SKM-1 (cell line): ENCODE results near the gene RCN1.
"Not testable (repeated sequence)": the region's sequence is repeated elsewhere in the genome, so short reads cannot be mapped to it uniquely, and the experiment has no call there.

ENCODE experiments used
- DNase-seq: peaks from one replicate; lab custom pipeline; 2025; ENCODE audit not compliant: unreplicated experiment; lab: John Stamatoyannopoulos, UW

Gene RCN1

GRCh38 chr11:32109592-32109991 lies 18.7 kb downstream of the RCN1 start:
- DNase-seq, result no peak

GRCh38 chr11:32110795-32111194 lies 19.9 kb downstream of the RCN1 start:
- no peak for DNase-seq

GRCh38 chr11:32113200-32113919 lies 22.5 kb downstream of the RCN1 start:
- DNase-seq, result no peak

- DNase-seq, result no peak
Observed at GRCh38 chr11:32113920-32114203, 23.0 kb downstream of the RCN1 start.

GRCh38 chr11:32115446-32115845 lies 24.6 kb downstream of the RCN1 start:
- DNase-seq, result no peak

- no peak for DNase-seq
Observed at GRCh38 chr11:32116668-32117067, 25.8 kb downstream of the RCN1 start.

- no peak for DNase-seq
Observed at GRCh38 chr11:32118025-32118974, 27.4 kb downstream of the RCN1 start.

- DNase-seq, result not testable (repeated sequence)
Observed at GRCh38 chr11:32119139-32119538, 28.3 kb downstream of the RCN1 start.

GRCh38 chr11:32121012-32121411 lies 30.1 kb downstream of the RCN1 start:
- DNase-seq, result no peak

GRCh38 chr11:32122200-32122599 lies 31.3 kb downstream of the RCN1 start:
- DNase-seq, result no peak

GRCh38 chr11:32131321-32131720 lies 40.4 kb downstream of the RCN1 start:
- no peak for DNase-seq

- DNase-seq, result no peak
Observed at GRCh38 chr11:32136657-32137056, 45.8 kb downstream of the RCN1 start.

- DNase-seq, result no peak
Observed at GRCh38 chr11:32137263-32137662, 46.4 kb downstream of the RCN1 start.

- no peak for DNase-seq
Observed at GRCh38 chr11:32137869-32138268, 47.0 kb downstream of the RCN1 start.

GRCh38 chr11:32138902-32139301 lies 48.0 kb downstream of the RCN1 start:
- DNase-seq, result no peak

GRCh38 chr11:32139896-32140520 lies 49.1 kb downstream of the RCN1 start:
- DNase-seq, result no peak

GRCh38 chr11:32141745-32142546 lies 51.1 kb downstream of the RCN1 start:
- DNase-seq, result no peak

- DNase-seq, result no peak
Observed at GRCh38 chr11:32143378-32143777, 52.5 kb downstream of the RCN1 start.

GRCh38 chr11:32145282-32145681 lies 54.4 kb downstream of the RCN1 start:
- DNase-seq, result no peak

- DNase-seq, result no peak
Observed at GRCh38 chr11:32148895-32149294, 58.0 kb downstream of the RCN1 start.

GRCh38 chr11:32149748-32150147 lies 58.9 kb downstream of the RCN1 start:
- DNase-seq, result no peak
